ENCODE results near the gene KLHL40.

Gene KLHL40

DNA sequence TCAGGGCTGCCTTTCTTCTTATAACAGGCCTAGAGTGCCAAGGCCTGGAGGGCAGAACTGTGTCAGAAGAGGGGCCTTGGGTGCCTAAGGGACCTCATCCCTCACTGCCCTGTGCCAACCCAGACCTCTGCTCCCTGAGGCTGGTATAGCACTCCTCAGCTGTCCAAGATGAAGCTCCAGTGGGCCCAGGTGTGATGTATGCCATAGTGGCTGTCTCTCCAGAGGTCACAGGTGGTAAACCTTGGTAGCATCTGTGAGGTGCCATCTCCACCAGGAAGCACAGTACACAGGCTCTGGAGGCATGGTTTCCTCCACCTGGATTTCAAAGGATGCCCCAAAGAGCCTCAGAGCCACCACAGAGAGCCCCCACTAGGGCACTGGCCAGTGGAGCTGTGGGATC lies 12.3 kb upstream of the KLHL40 start:
- no peaks in the 10 kb centered on the region for H3K27me3 ChIP-seq (ENCODE audit: control insufficient read depth, insufficient read depth, low read length)
- H3K4me1 ChIP-seq (ENCODE audit: control insufficient read depth, insufficient read depth, low read length) = no peaks in the 10 kb centered on the region
- H3K4me3 ChIP-seq (ENCODE audit: low read depth, low read length) = no peak overlapping the region
- no peak overlapping the region for H3K9ac ChIP-seq (ENCODE audit: low read depth, low read length)
- no peaks in the 10 kb centered on the region for H3K36me3 ChIP-seq (ENCODE audit: control insufficient read depth, insufficient read depth, low read length)
- H3K27ac ChIP-seq (ENCODE audit: low read depth, low read length) = no peak overlapping the region
- H3K9me3 ChIP-seq (ENCODE audit: control insufficient read depth, insufficient read depth, low read length) = no peaks in the 10 kb centered on the region

DNA sequence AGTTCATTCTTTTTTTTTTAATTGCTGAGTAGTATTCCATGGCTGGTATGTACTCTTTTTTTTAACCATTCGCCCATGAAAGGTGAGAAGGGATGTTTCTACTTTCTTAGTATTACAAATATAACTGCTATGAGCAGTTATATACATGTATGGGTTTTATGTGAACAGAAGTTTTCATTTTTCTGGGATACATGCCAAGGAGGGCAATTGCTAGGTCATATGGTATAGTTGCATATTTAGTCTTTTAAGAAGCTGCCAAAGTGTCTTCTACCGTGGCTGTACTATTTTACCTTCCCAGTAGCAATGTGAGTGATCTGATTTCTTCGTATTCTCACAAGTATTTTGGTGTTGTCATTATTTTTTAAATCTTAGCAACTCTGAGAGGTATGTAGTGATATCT lies 11.2 kb upstream of the KLHL40 start:
- no peaks in the 10 kb centered on the region for H3K36me3 ChIP-seq (ENCODE audit: control insufficient read depth, insufficient read depth, low read length)
- H3K4me3 ChIP-seq (ENCODE audit: low read depth, low read length) = no peak overlapping the region
- no peaks in the 10 kb centered on the region for H3K4me1 ChIP-seq (ENCODE audit: control insufficient read depth, insufficient read depth, low read length)
- no peak overlapping the region for H3K9ac ChIP-seq (ENCODE audit: low read depth, low read length)
- no peak overlapping the region for H3K27ac ChIP-seq (ENCODE audit: low read depth, low read length)
- no peaks in the 10 kb centered on the region for H3K9me3 ChIP-seq (ENCODE audit: control insufficient read depth, insufficient read depth, low read length)
- H3K27me3 ChIP-seq (ENCODE audit: control insufficient read depth, insufficient read depth, low read length) = no peaks in the 10 kb centered on the region

DNA sequence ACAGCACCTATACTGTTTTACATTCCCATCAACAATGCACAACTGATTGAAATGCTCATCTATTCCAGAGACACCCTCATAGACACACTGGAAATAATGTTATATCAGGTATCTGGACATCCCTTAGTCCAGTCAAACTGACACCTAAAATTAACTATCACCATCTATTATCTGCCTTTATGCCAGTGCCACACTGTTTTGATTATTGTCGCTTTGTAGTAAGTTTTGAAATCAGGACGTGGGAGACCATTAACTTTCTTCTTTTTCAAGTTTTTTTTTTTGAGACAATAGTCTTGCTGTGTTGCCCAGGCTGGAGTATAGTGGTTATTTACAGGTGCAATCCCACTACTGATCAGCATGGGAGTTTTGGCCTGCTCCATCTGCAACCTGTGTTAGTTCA lies 9.4 kb upstream of the KLHL40 start:
- no peaks in the 10 kb centered on the region for H3K4me1 ChIP-seq (ENCODE audit: control insufficient read depth, insufficient read depth, low read length)
- no peak overlapping the region for H3K4me3 ChIP-seq (ENCODE audit: low read depth, low read length)
- no peak overlapping the region for H3K9ac ChIP-seq (ENCODE audit: low read depth, low read length)
- no peaks in the 10 kb centered on the region for H3K36me3 ChIP-seq (ENCODE audit: control insufficient read depth, insufficient read depth, low read length)
- no peaks in the 10 kb centered on the region for H3K9me3 ChIP-seq (ENCODE audit: control insufficient read depth, insufficient read depth, low read length)
- no peak overlapping the region for H3K27ac ChIP-seq (ENCODE audit: low read depth, low read length)
- H3K27me3 ChIP-seq (ENCODE audit: control insufficient read depth, insufficient read depth, low read length) = no peaks in the 10 kb centered on the region

DNA sequence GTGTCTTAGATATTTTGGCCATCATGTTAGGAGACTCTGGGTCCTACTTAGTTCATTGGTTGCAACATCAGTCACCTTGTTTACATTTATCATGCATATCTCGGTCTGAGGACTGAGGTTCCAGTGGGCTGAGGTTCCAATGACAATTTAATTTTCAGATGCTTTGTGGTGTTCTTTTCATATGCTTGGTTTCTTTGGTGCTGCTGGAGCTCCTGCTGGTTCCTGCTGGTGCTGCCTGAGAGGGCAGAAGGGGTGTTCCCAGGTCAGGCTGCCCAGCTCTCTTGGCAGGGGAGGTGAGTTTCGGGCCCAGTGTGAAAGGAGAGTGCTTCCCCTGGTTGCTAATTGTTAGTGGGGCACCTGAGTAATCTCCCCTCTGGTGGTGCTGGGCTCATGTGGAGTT lies 6.9 kb upstream of the KLHL40 start:
- Histone ChIP-seq H3K36me3 (ENCODE audit: control insufficient read depth, insufficient read depth, low read length) (no peaks in the 10 kb centered on the region), H3K27ac (ENCODE audit: low read depth, low read length) (no peak overlapping the region), H3K4me3 (ENCODE audit: low read depth, low read length) (no peak overlapping the region), H3K27me3 (ENCODE audit: control insufficient read depth, insufficient read depth, low read length) (no peaks in the 10 kb centered on the region), H3K9me3 (ENCODE audit: control insufficient read depth, insufficient read depth, low read length) (no peaks in the 10 kb centered on the region), H3K9ac (ENCODE audit: low read depth, low read length) (no peak overlapping the region), H3K4me1 (ENCODE audit: control insufficient read depth, insufficient read depth, low read length) (no peaks in the 10 kb centered on the region)

- H3K4me1 ChIP-seq (ENCODE audit: control insufficient read depth, insufficient read depth, low read length) = no peaks in the 10 kb centered on the region
- H3K9me3 ChIP-seq (ENCODE audit: control insufficient read depth, insufficient read depth, low read length) = no peaks in the 10 kb centered on the region
- H3K27ac ChIP-seq (ENCODE audit: low read depth, low read length) = no peak overlapping the region
- H3K27me3 ChIP-seq (ENCODE audit: control insufficient read depth, insufficient read depth, low read length) = no peaks in the 10 kb centered on the region
- H3K4me3 ChIP-seq (ENCODE audit: low read depth, low read length) = no peak overlapping the region
- no peaks in the 10 kb centered on the region for H3K36me3 ChIP-seq (ENCODE audit: control insufficient read depth, insufficient read depth, low read length)
- no peak overlapping the region for H3K9ac ChIP-seq (ENCODE audit: low read depth, low read length)
These were observed 5.1 kb upstream of the KLHL40 start for GRCh38 chr3:42680271-42680670.

GRCh38 chr3:42680806-42681205 lies 4.5 kb upstream of the KLHL40 start:
- no peaks in the 10 kb centered on the region for H3K9me3 ChIP-seq (ENCODE audit: control insufficient read depth, insufficient read depth, low read length)
- H3K9ac ChIP-seq (ENCODE audit: low read depth, low read length) = no peak overlapping the region
- H3K4me1 ChIP-seq (ENCODE audit: control insufficient read depth, insufficient read depth, low read length) = no peaks in the 10 kb centered on the region
- no peak overlapping the region for H3K27ac ChIP-seq (ENCODE audit: low read depth, low read length)
- H3K4me3 ChIP-seq (ENCODE audit: low read depth, low read length) = no peak overlapping the region
- no peaks in the 10 kb centered on the region for H3K36me3 ChIP-seq (ENCODE audit: control insufficient read depth, insufficient read depth, low read length)
- H3K27me3 ChIP-seq (ENCODE audit: control insufficient read depth, insufficient read depth, low read length) = no peaks in the 10 kb centered on the region

DNA sequence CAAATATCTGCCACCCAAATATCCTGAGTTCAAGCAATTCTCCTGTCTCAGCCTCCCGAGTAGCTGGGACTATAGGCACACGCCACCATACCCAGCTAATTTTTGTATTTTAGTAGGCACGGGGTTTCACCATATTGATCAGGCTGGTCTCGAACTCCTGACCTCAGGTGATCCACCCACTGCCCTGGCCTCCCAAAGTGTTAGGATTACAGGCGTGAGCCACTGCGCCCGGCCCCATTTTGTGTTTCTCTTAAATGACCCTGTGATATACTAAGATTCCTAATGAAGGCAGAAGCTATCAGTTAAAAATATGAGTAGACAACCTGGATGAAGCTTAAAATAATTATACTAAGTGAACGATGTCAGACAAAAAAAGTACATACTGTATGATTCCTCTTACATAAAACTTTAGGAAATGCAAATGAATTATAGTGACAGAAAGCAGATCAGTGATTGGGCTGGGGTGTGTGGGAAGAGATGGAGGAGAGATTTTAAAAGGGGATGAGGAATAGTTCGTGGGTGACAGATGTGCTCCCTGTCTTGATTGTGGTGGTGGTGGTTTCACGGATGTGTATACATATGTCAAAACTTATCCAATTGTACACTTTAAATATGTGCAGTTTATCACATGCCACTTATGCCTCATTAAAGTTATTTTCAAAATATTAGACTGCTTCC lies 3.8 kb upstream of the KLHL40 start:
- no peak overlapping the region for H3K27ac ChIP-seq (ENCODE audit: low read depth, low read length)
- no peaks in the 10 kb centered on the region for H3K4me1 ChIP-seq (ENCODE audit: control insufficient read depth, insufficient read depth, low read length)
- H3K36me3 ChIP-seq (ENCODE audit: control insufficient read depth, insufficient read depth, low read length) = no peaks in the 10 kb centered on the region
- H3K9ac ChIP-seq (ENCODE audit: low read depth, low read length) = no peak overlapping the region
- no peak overlapping the region for H3K4me3 ChIP-seq (ENCODE audit: low read depth, low read length)
- no peaks in the 10 kb centered on the region for H3K27me3 ChIP-seq (ENCODE audit: control insufficient read depth, insufficient read depth, low read length)
- H3K9me3 ChIP-seq (ENCODE audit: control insufficient read depth, insufficient read depth, low read length) = no peaks in the 10 kb centered on the region

DNA sequence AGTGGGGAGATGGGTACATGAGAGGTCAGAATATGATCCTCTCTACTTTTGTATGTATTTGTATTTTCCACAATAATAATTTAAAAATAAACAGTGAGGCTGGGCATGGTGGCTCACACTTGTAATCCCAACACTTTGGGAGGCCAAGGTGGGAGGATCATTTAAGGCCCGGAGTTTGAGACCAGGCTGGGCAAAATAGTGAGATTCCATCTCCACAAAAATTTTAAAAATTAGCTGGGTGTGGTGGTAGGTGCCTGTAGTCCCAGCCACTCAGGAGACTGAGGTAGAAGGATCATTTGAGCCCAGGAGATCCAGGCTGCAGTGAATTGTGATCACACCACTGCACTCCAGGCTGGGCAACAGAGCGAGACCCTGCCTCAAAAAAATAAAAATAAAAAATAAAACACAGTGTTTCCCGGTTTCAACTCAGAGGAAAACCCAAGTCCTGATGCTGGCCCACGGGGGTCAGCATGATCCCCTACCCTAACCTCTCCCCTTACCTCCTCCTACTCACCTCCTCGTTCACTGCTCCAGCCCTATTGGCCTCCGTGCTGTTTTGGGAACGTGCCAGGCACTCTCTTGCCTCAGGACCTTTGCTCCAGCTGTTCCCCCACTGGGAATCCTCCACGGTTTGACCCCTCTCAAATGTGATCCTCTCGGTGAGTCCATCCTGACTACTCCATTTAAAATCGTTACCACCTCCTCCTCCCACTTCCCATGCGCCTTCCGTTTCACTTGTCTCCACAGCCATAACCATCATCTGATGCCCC lies 2.9 kb upstream of the KLHL40 start:
- H3K4me3 ChIP-seq (ENCODE audit: low read depth, low read length) = no peak overlapping the region
- no peaks in the 10 kb centered on the region for H3K9me3 ChIP-seq (ENCODE audit: control insufficient read depth, insufficient read depth, low read length)
- no peaks in the 10 kb centered on the region for H3K27me3 ChIP-seq (ENCODE audit: control insufficient read depth, insufficient read depth, low read length)
- no peaks in the 10 kb centered on the region for H3K36me3 ChIP-seq (ENCODE audit: control insufficient read depth, insufficient read depth, low read length)
- no peak overlapping the region for H3K27ac ChIP-seq (ENCODE audit: low read depth, low read length)
- no peaks in the 10 kb centered on the region for H3K4me1 ChIP-seq (ENCODE audit: control insufficient read depth, insufficient read depth, low read length)
- no peak overlapping the region for H3K9ac ChIP-seq (ENCODE audit: low read depth, low read length)

DNA sequence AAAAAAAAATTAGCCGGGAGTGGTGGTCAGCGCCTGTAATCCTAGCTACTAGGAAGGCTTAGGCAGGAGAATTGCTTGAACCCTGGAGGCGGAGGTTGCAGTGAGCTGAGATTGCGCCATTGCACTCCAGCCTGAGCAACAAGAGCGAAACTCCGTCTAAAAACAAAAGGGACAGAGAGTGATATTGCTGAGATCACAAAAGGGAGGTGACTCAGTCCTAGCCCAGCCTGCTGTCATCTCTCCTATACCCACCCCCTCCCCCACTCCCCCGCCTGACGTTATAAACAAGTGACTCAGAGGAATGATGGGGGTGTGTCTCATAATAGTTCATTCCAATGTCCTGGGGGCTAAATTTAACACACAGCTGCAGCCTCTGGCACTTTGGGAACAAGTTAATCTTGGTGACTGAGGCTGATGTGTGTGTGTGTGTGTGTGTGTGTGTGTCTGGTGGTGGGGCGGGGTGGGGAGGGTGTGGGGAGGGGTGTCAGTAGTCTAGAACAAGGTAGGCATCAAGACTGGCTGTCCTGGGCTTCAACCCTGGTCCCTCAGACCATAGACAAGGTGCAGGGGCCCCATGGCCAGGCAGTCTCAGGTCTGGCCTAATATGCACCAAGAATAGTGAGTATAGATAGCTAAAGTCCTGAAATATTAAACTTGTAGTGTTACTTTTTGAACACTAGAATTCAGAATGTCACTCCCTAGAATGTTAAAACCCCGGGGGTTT lies 1.3 kb upstream of the KLHL40 start:
- no peaks in the 10 kb centered on the region for H3K9me3 ChIP-seq (ENCODE audit: control insufficient read depth, insufficient read depth, low read length)
- no peaks in the 10 kb centered on the region for H3K4me1 ChIP-seq (ENCODE audit: control insufficient read depth, insufficient read depth, low read length)
- H3K4me3 ChIP-seq (ENCODE audit: low read depth, low read length) = no peak overlapping the region
- no peak overlapping the region for H3K9ac ChIP-seq (ENCODE audit: low read depth, low read length)
- no peak overlapping the region for H3K27ac ChIP-seq (ENCODE audit: low read depth, low read length)
- no peaks in the 10 kb centered on the region for H3K36me3 ChIP-seq (ENCODE audit: control insufficient read depth, insufficient read depth, low read length)
- no peaks in the 10 kb centered on the region for H3K27me3 ChIP-seq (ENCODE audit: control insufficient read depth, insufficient read depth, low read length)

DNA sequence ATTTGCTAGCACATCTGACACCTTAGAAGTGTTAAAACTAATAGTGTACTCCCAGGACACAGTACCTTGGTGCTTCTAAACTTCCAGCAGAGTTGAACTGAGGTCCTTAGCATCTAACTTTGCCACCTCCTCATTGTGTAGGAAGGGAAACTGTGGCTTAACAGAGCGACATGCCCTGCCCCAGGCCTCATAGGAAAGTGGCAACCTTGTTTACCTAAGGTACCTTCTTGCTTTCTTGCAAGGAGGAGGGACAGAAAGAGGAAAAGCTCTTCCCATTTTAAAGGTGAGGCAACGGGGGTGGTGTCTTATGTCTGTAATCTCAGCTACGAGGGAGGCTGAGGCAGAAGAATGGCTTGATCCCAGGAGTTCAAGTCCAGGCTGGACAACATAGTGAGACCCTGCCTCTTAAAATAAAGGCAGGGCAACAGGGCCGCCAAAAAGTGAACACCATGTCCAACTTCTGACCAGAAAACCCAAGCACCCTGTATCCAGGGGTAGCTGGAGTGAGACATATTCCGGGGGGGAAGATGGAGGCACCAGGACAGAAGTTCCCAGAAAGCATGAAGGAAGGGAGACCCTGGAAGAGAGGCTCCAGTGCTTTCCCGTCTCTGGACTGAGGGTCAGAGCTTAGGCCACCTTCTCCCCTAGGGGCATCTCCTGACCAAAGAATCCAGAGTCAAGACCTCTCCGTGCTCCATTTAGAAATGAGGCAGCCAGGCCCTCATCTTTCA lies 540 bp upstream of the KLHL40 start:
- Histone ChIP-seq H3K27ac (ENCODE audit: low read depth, low read length) (no peak overlapping the region), H3K36me3 (ENCODE audit: control insufficient read depth, insufficient read depth, low read length) (no peaks in the 10 kb centered on the region), H3K4me3 (ENCODE audit: low read depth, low read length) (no peak overlapping the region), H3K9me3 (ENCODE audit: control insufficient read depth, insufficient read depth, low read length) (no peaks in the 10 kb centered on the region), H3K4me1 (ENCODE audit: control insufficient read depth, insufficient read depth, low read length) (no peaks in the 10 kb centered on the region), H3K27me3 (ENCODE audit: control insufficient read depth, insufficient read depth, low read length) (no peaks in the 10 kb centered on the region), H3K9ac (ENCODE audit: low read depth, low read length) (no peak overlapping the region)

Data from HUES48 (cell line).